DND-41 (cell line): Measurements from ENCODE around the gene ADGRL4.

Source experiments
- EZH2 ChIP-seq: IDR thresholded peaks from 3 replicates; pipeline ENCODE4 v1.6.1; 2012; ENCODE audit warnings: borderline replicate concordance, low read depth, mild to moderate bottlenecking, moderate library complexity, low read length, inconsistent platforms; ENCODE audit not compliant: severe bottlenecking
- TF ChIP-seq, protein P1 (sequence below): IDR thresholded peaks from 2 replicates; pipeline ENCODE4 v1.5.1; 2012; ENCODE audit warnings: borderline replicate concordance, low read length, moderate library complexity, mild to moderate bottlenecking; ENCODE audit not compliant: poor library complexity, severe bottlenecking; ENCODE audit errors: extremely low read depth

GRCh38 chr1:78987042-78987441 lies 19.5 kb downstream of the ADGRL4 start:
- TF ChIP-seq, protein P1, sequence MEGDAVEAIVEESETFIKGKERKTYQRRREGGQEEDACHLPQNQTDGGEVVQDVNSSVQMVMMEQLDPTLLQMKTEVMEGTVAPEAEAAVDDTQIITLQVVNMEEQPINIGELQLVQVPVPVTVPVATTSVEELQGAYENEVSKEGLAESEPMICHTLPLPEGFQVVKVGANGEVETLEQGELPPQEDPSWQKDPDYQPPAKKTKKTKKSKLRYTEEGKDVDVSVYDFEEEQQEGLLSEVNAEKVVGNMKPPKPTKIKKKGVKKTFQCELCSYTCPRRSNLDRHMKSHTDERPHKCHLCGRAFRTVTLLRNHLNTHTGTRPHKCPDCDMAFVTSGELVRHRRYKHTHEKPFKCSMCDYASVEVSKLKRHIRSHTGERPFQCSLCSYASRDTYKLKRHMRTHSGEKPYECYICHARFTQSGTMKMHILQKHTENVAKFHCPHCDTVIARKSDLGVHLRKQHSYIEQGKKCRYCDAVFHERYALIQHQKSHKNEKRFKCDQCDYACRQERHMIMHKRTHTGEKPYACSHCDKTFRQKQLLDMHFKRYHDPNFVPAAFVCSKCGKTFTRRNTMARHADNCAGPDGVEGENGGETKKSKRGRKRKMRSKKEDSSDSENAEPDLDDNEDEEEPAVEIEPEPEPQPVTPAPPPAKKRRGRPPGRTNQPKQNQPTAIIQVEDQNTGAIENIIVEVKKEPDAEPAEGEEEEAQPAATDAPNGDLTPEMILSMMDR = no peak
- no peak for TF ChIP-seq EZH2
